ENCODE results near the gene CSMD2. TPM values are rescaled to one million over a fixed set of nuclear protein-coding genes. Genes with fewer than 3 reads are reported as not detected.

Gene CSMD2
- total and polyA plus RNA-seq, 12 donors: 0.35 to 5.1 (median 1.5) TPM

DNA sequence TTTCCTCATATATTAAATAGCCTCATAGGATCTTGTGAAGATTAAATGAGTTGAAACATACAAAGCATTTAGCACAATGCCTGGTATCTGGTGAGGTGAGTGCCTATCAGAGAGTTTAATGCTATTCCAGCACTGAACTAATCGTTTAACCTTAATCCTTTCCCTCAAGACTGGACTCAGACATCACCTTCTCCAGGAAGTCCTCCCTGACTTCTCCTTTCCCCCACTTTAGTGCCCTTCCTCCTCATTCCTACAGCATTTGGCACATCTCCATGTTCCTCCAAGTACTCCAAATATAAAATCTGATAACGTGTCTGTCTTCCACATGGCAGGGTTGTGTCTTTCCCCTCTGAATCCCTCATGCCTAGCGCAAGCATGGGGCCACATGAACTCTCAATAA is 632.8 kb downstream of the CSMD2 start:
- Histone ChIP-seq H3K9me3 (replicated peaks in 1 of 3) (no peaks in the 10 kb centered on the region), H3K4me3 (no peak overlapping the region), H3K27ac (no peak overlapping the region), H3K36me3 (replicated peaks in 1 of 2) (no peaks in the 10 kb centered on the region), H3K4me1 (replicated peaks in 1 of 2) (no peaks in the 10 kb centered on the region), H3K27me3 (no peaks in the 10 kb centered on the region)
- WGBS, 4 donors: 77 to 88% (median 78%) methylated on average over 3 of the region's 3 CpGs
- TF ChIP-seq POLR2A (IDR thresholded peaks at IDR 0.05): no peak
- TF ChIP-seq, protein P1, sequence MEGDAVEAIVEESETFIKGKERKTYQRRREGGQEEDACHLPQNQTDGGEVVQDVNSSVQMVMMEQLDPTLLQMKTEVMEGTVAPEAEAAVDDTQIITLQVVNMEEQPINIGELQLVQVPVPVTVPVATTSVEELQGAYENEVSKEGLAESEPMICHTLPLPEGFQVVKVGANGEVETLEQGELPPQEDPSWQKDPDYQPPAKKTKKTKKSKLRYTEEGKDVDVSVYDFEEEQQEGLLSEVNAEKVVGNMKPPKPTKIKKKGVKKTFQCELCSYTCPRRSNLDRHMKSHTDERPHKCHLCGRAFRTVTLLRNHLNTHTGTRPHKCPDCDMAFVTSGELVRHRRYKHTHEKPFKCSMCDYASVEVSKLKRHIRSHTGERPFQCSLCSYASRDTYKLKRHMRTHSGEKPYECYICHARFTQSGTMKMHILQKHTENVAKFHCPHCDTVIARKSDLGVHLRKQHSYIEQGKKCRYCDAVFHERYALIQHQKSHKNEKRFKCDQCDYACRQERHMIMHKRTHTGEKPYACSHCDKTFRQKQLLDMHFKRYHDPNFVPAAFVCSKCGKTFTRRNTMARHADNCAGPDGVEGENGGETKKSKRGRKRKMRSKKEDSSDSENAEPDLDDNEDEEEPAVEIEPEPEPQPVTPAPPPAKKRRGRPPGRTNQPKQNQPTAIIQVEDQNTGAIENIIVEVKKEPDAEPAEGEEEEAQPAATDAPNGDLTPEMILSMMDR (IDR thresholded peaks at IDR 0.05): no peak
- DNase-seq: no peak
- intact Hi-C loops (cut with DNase I): no loop called here

DNA sequence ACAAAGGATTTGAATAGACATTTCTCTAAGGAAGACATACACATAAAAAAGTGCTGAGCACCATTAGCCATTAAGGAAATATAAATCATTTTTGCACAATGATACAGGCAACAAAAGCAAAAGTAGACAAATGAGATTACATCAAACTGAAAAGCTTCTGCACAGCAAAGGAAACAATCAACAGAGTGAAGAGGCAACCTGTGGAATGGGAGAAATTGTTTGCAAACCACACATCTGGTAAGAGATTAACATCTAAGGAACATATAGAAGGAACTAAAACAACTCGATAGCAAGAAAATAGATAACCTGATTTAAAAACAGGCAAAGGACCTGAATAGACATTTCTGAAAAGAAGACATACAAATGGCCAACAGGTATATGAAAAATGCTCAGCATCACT is 635.1 kb downstream of the CSMD2 start:
- intact Hi-C loops (cut with DNase I): no loop called here
- no peak for TF ChIP-seq POLR2A (IDR thresholded peaks at IDR 0.05)
- TF ChIP-seq, protein P1 (IDR thresholded peaks at IDR 0.05): no peak
- Histone ChIP-seq H3K36me3 (replicated peaks in 1 of 2) (no peaks in the 10 kb centered on the region), H3K9me3 (replicated peaks in 1 of 3) (no peaks in the 10 kb centered on the region), H3K27ac (no peak overlapping the region), H3K4me1 (replicated peaks in 1 of 2) (no peaks in the 10 kb centered on the region), H3K27me3 (no peaks in the 10 kb centered on the region), H3K4me3 (no peak overlapping the region)
- 54 to 67% (median 62%) methylated on average over 1 of the region's 1 CpG for WGBS, 4 donors
- no peak for DNase-seq

DNA sequence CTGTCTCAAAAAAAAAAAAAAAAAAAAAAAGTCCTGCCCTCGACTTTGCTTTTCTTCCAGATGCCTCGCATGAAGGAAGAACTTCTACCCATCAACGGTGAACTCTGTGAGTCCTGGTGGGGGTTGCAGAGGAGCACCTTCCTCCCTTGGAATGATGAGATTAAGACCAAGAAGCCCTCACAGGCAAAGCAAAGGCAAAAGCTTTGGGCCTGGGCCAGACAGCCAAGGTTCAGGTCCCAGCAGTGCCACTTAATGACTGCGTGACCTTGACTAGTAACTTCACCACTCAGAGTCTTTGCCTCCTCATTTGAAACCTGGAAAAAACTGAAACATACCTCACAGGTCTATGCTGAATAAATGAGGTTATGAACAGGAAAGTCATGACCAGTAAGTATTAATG is 637.1 kb downstream of the CSMD2 start:
- no peak for DNase-seq
- H3K27ac ChIP-seq: no peak overlapping the region
- H3K9me3 ChIP-seq (replicated peaks in 1 of 3): no peaks in the 10 kb centered on the region
- H3K4me1 ChIP-seq (replicated peaks in 1 of 2): no peaks in the 10 kb centered on the region
- TF ChIP-seq, protein P1 (IDR thresholded peaks at IDR 0.05): no peak
- no peak for TF ChIP-seq POLR2A (IDR thresholded peaks at IDR 0.05)
- no peak overlapping the region for H3K4me3 ChIP-seq
- H3K36me3 ChIP-seq (replicated peaks in 1 of 2): no peaks in the 10 kb centered on the region
- no peaks in the 10 kb centered on the region for H3K27me3 ChIP-seq
- intact Hi-C loops (cut with DNase I): no loop called here
- 83 to 89% (median 86%) methylated on average over 4 of the region's 4 CpGs for WGBS, 4 donors

DNA sequence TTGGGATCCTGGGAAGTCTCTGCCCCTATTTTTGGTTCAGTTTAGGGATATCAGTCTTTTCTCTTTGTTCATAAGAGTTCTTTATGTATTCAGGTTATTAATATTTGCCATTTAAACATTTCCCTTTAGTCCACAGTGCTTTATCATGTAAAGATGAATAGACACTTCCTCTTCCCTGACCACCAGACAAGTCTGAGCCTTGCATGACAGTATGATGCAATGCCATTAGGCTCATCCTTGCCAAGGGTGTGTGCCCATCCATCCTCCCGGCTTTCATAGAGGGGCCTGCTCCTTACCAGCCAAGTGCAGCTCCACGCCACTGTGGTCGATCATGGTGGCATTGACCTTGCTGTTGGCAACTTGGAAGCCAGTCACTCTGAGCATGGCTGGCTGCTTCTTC is 640.4 kb downstream of the CSMD2 start:
- Histone ChIP-seq H3K27me3 (no peaks in the 10 kb centered on the region), H3K4me1 (replicated peaks in 1 of 2) (no peaks in the 10 kb centered on the region), H3K27ac (no peak overlapping the region), H3K36me3 (replicated peaks in 1 of 2) (no peaks in the 10 kb centered on the region), H3K4me3 (no peak overlapping the region), H3K9me3 (replicated peaks in 1 of 3) (no peaks in the 10 kb centered on the region)
- intact Hi-C loops (cut with DNase I): no loop called here
- WGBS, 4 donors: 79 to 97% (median 92%) methylated on average over 3 of the region's 3 CpGs
- no peak for DNase-seq
- TF ChIP-seq, protein P1 (IDR thresholded peaks at IDR 0.05): no peak
- no peak for TF ChIP-seq POLR2A (IDR thresholded peaks at IDR 0.05)
